Adipocyte (in vitro differentiated cells): ENCODE results near the gene CDH4.
"Not testable (repeated sequence)": the region's sequence is repeated elsewhere in the genome, so short reads cannot be mapped to it uniquely, and the experiment has no call there.

Experiments used
- DNase-seq: peaks from one replicate; pipeline ENCODE4 v3.0.0-alpha.2; 2015; ENCODE audit warnings: low read depth
- H3K27me3 ChIP-seq: replicated peaks from 2 replicates; pipeline ENCODE4 v1.7.0; 2013; ENCODE audit warnings: mild to moderate bottlenecking, low read length, moderate library complexity; ENCODE audit not compliant: control insufficient read depth, insufficient read depth
- H3K36me3 ChIP-seq: 2 replicates; pipeline ENCODE4 v1.7.0; 2013; ENCODE audit warnings: low read length, mild to moderate bottlenecking, moderate library complexity; ENCODE audit not compliant: control insufficient read depth, insufficient read depth, severe bottlenecking
- H3K4me1 ChIP-seq: 2 replicates; pipeline ENCODE4 v1.7.0; 2013; ENCODE audit warnings: mild to moderate bottlenecking, low read length, moderate library complexity; ENCODE audit not compliant: control insufficient read depth, insufficient read depth
- H3K4me3 ChIP-seq: 2 replicates; pipeline ENCODE4 v1.7.0; 2013; ENCODE audit warnings: mild to moderate bottlenecking, low read length, moderate library complexity
- H3K9ac ChIP-seq: 2 replicates; pipeline ENCODE4 v1.7.0; 2013; ENCODE audit warnings: mild to moderate bottlenecking, low read length, moderate library complexity
- H3K9me3 ChIP-seq: 2 replicates; pipeline ENCODE4 v1.7.0; 2013; ENCODE audit warnings: mild to moderate bottlenecking, low read length, moderate library complexity; ENCODE audit not compliant: control insufficient read depth

CDH4 gene

GRCh38 chr20:61849376-61849775 is 597.3 kb downstream of the CDH4 start:
- H3K36me3 ChIP-seq: no peaks in the 10 kb centered on the region
- no peak overlapping the region for H3K9ac ChIP-seq
- DNase-seq: no peak
- H3K27me3 ChIP-seq: peaks cover 39% of the 10 kb centered on the region
- H3K9me3 ChIP-seq: peaks cover 4% of the 10 kb centered on the region
- H3K4me1 ChIP-seq: no peaks in the 10 kb centered on the region
- no peak overlapping the region for H3K4me3 ChIP-seq

GRCh38 chr20:61849822-61850221 is 597.8 kb downstream of the CDH4 start:
- Histone ChIP-seq H3K9ac (no peak overlapping the region), H3K9me3 (peaks cover 4% of the 10 kb centered on the region), H3K4me3 (no peak overlapping the region), H3K4me1 (no peaks in the 10 kb centered on the region), H3K36me3 (no peaks in the 10 kb centered on the region), H3K27me3 (peaks cover 38% of the 10 kb centered on the region)
- DNase-seq: no peak

- H3K4me3 ChIP-seq: no peak overlapping the region
- H3K9me3 ChIP-seq: peaks cover 4% of the 10 kb centered on the region
- peaks cover 36% of the 10 kb centered on the region for H3K27me3 ChIP-seq
- no peak overlapping the region for H3K9ac ChIP-seq
- no peaks in the 10 kb centered on the region for H3K4me1 ChIP-seq
- no peaks in the 10 kb centered on the region for H3K36me3 ChIP-seq
- no peak for DNase-seq
Observed at GRCh38 chr20:61850457-61850856, 598.4 kb downstream of the CDH4 start.

- H3K27me3 ChIP-seq: peaks cover 41% of the 10 kb centered on the region
- no peak overlapping the region for H3K4me3 ChIP-seq
- H3K9me3 ChIP-seq: peaks cover 4% of the 10 kb centered on the region
- no peak for DNase-seq
- H3K4me1 ChIP-seq: no peaks in the 10 kb centered on the region
- no peak overlapping the region for H3K9ac ChIP-seq
- H3K36me3 ChIP-seq: no peaks in the 10 kb centered on the region
Observed at GRCh38 chr20:61850926-61851900, 599.2 kb downstream of the CDH4 start.

- peaks cover 1% of the 10 kb centered on the region for H3K9me3 ChIP-seq
Observed at GRCh38 chr20:61852268-61853072, 600.4 kb downstream of the CDH4 start.

GRCh38 chr20:61853073-61854005 is 601.3 kb downstream of the CDH4 start:
- no peaks in the 10 kb centered on the region for H3K9me3 ChIP-seq
- peaks cover 38% of the 10 kb centered on the region for H3K27me3 ChIP-seq
- H3K36me3 ChIP-seq: no peaks in the 10 kb centered on the region
- H3K4me3 ChIP-seq: no peak overlapping the region
- H3K4me1 ChIP-seq: no peaks in the 10 kb centered on the region
- no peak for DNase-seq
- no peak overlapping the region for H3K9ac ChIP-seq

More at GRCh38 chr20:61852268-61853072, 600.4 kb downstream of the CDH4 start:
- Histone ChIP-seq H3K27me3 (peaks cover 38% of the 10 kb centered on the region), H3K4me1 (no peaks in the 10 kb centered on the region), H3K4me3 (no peak overlapping the region), H3K36me3 (no peaks in the 10 kb centered on the region), H3K9ac (no peak overlapping the region)
- no peak for DNase-seq

GRCh38 chr20:61854538-61854937 is 602.5 kb downstream of the CDH4 start:
- H3K9ac ChIP-seq, H3K36me3 ChIP-seq, H3K4me1 ChIP-seq, H3K4me3 ChIP-seq, DNase-seq, H3K9me3 ChIP-seq: not testable (repeated sequence)
- peaks cover 41% of the 10 kb centered on the region for H3K27me3 ChIP-seq

- no peak for DNase-seq
- Histone ChIP-seq H3K4me1 (no peaks in the 10 kb centered on the region), H3K9me3 (no peaks in the 10 kb centered on the region), H3K36me3 (no peaks in the 10 kb centered on the region), H3K9ac (no peak overlapping the region), H3K27me3 (peaks cover 37% of the 10 kb centered on the region), H3K4me3 (no peak overlapping the region)
Observed at GRCh38 chr20:61855286-61855685, 603.2 kb downstream of the CDH4 start.

- H3K4me1 ChIP-seq: no peaks in the 10 kb centered on the region
- no peak for DNase-seq
- H3K36me3 ChIP-seq: no peaks in the 10 kb centered on the region
- no peak overlapping the region for H3K4me3 ChIP-seq
- no peak overlapping the region for H3K9ac ChIP-seq
- H3K9me3 ChIP-seq: no peaks in the 10 kb centered on the region
- peaks cover 28% of the 10 kb centered on the region for H3K27me3 ChIP-seq
Observed at GRCh38 chr20:61856626-61857413, 604.8 kb downstream of the CDH4 start.

GRCh38 chr20:61857414-61857775 is 605.3 kb downstream of the CDH4 start:
- no peaks in the 10 kb centered on the region for H3K9me3 ChIP-seq
- no peak overlapping the region for H3K4me3 ChIP-seq
- DNase-seq: no peak

More at GRCh38 chr20:61857414-61857775, 605.3 kb downstream of the CDH4 start:
- Histone ChIP-seq H3K27me3 (peaks cover 23% of the 10 kb centered on the region), H3K9ac (no peak overlapping the region), H3K4me1 (no peaks in the 10 kb centered on the region), H3K36me3 (no peaks in the 10 kb centered on the region)
